ENCODE measurements around the gene C17orf100. TPM values are rescaled to one million over a fixed set of nuclear protein-coding genes. Genes with fewer than 3 reads are reported as not detected.
A peak's percentile ranks its signal among the peaks of the same experiment; 100 is the strongest.

Gene C17orf100
- total and polyA plus RNA-seq, 2 of the 13 experiments (the other 11 are each of a cell fraction or from before 2014, with no cell fraction given), result 3.6 to 8.7 TPM

- peak; percentile 94 for TF ChIP-seq CREB3 (CRISPR knock-in tag; IDR thresholded peaks at IDR 0.05)
- no peak; the same call in 1 of the 2 replicates for TF ChIP-seq PRDM10 (CRISPR knock-in tag; IDR thresholded peaks at IDR 0.05; ENCODE audit: low read depth)
- peak; percentile 91 for TF ChIP-seq ZBTB26 (CRISPR knock-in tag; IDR thresholded peaks at IDR 0.05; ENCODE audit: borderline replicate concordance)
- TF ChIP-seq, protein P1, sequence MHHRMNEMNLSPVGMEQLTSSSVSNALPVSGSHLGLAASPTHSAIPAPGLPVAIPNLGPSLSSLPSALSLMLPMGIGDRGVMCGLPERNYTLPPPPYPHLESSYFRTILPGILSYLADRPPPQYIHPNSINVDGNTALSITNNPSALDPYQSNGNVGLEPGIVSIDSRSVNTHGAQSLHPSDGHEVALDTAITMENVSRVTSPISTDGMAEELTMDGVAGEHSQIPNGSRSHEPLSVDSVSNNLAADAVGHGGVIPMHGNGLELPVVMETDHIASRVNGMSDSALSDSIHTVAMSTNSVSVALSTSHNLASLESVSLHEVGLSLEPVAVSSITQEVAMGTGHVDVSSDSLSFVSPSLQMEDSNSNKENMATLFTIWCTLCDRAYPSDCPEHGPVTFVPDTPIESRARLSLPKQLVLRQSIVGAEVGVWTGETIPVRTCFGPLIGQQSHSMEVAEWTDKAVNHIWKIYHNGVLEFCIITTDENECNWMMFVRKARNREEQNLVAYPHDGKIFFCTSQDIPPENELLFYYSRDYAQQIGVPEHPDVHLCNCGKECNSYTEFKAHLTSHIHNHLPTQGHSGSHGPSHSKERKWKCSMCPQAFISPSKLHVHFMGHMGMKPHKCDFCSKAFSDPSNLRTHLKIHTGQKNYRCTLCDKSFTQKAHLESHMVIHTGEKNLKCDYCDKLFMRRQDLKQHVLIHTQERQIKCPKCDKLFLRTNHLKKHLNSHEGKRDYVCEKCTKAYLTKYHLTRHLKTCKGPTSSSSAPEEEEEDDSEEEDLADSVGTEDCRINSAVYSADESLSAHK (CRISPR knock-in tag; IDR thresholded peaks at IDR 0.05; ENCODE audit: borderline replicate concordance), result 0 out of 2 replicates have a peak, but pooled peaks have one; percentile 83
- peak; percentile 95; the same call in 1 of the 2 replicates for TF ChIP-seq DMTF1 (CRISPR knock-in tag; IDR thresholded peaks at IDR 0.05)
- peak; percentile 47 for TF ChIP-seq HDAC1 (CRISPR knock-in tag; IDR thresholded peaks at IDR 0.05)
- TF ChIP-seq ZNF891 (CRISPR knock-in tag; IDR thresholded peaks at IDR 0.05), result peak; percentile 97; the same call in 1 of the 2 replicates
- no peak for TF ChIP-seq MAZ (IDR thresholded peaks at IDR 0.05; ENCODE audit: borderline replicate concordance, low read depth, low read length)
- TF ChIP-seq MAZ (CRISPR knock-in tag; IDR thresholded peaks at IDR 0.05; ENCODE audit: low read depth), result peak; percentile 93
- TF ChIP-seq GMEB1 (CRISPR knock-in tag; IDR thresholded peaks at IDR 0.05; ENCODE audit: borderline replicate concordance), result 0 out of 2 replicates have a peak, but pooled peaks have one; percentile 14
- TF ChIP-seq ZFP36L1 (CRISPR knock-in tag; IDR thresholded peaks at IDR 0.05), result peak; percentile 98; the same call in 1 of the 2 replicates
- peak; percentile 95 for TF ChIP-seq ZSCAN20 (CRISPR knock-in tag; IDR thresholded peaks at IDR 0.05; ENCODE audit: borderline replicate concordance)
- TF ChIP-seq NAIF1 (CRISPR knock-in tag; IDR thresholded peaks at IDR 0.05; ENCODE audit: borderline replicate concordance), result peak; percentile 93; the same call in 1 of the 2 replicates
- peak; percentile 99 for TF ChIP-seq ARHGAP35 (CRISPR knock-in tag; IDR thresholded peaks at IDR 0.05; ENCODE audit: borderline replicate concordance)
These were observed 424 bp downstream of the C17orf100 start (continued) for GRCh38 chr17:6651919-6652452.
